Activated naive CD8-positive, alpha-beta T cell treated with anti-CD3 and anti-CD28 coated beads, Interleukin-2, amount 50 U/mL, for 24 hours (primary cell): ENCODE measurements around the gene CFAP97D2.
"Not testable (repeated sequence)": the region's sequence is repeated elsewhere in the genome, so short reads cannot be mapped to it uniquely, and the experiment has no call there.

Experiments
- ATAC-seq: fragments of 150-1000 bp; cut with Tn5 transposase; one replicate; pipeline ENCODE4 v1.10.0; 2021
- DNase-seq: peaks from one replicate; pipeline ENCODE4 v3.0.0; 2021
- H3K27ac Mint-ChIP-seq: one replicate; pipeline ENCODE4 v1.8.0; 2021; ENCODE audit warnings: mild to moderate bottlenecking, mixed read lengths
- H3K27me3 Mint-ChIP-seq: one replicate; pipeline ENCODE4 v1.8.0; 2021; ENCODE audit warnings: mixed read lengths
- H3K36me3 Mint-ChIP-seq: one replicate; pipeline ENCODE4 v1.8.0; 2021; ENCODE audit warnings: low read depth, mixed read lengths
- H3K4me1 Mint-ChIP-seq: one replicate; pipeline ENCODE4 v1.8.0; 2021; ENCODE audit warnings: mixed read lengths
- H3K4me3 Mint-ChIP-seq: one replicate; pipeline ENCODE4 v1.8.0; 2021; ENCODE audit warnings: mild to moderate bottlenecking, moderate library complexity, mixed read lengths
- H3K9me3 Mint-ChIP-seq: one replicate; pipeline ENCODE4 v1.8.0; 2021; ENCODE audit warnings: mixed read lengths

CFAP97D2 gene

GRCh38 chr13:114179087-114179658 lies at the start of gene CFAP97D2:
Gene CFAP97D2, plus strand, starts transcription at chr13:114179257. Its CDS starts 74 bp downstream, at chr13:114179331.
- DNase-seq: no peak
- no peak within 1 kb of the TSS for H3K4me3 Mint-ChIP-seq
- H3K36me3 Mint-ChIP-seq: no peaks in the 10 kb centered on the region
- no peak for ATAC-seq
- H3K27me3 Mint-ChIP-seq: peaks cover 2% of the 10 kb centered on the region
- H3K27ac Mint-ChIP-seq: no peak within 1 kb of the TSS
- H3K4me1 Mint-ChIP-seq: peaks cover 36% of the 10 kb centered on the region
- peaks cover 3% of the 10 kb centered on the region for H3K9me3 Mint-ChIP-seq

GRCh38 chr13:114129649-114130062 lies 49.4 kb upstream of the CFAP97D2 start:
- no peaks in the 10 kb centered on the region for H3K27me3 Mint-ChIP-seq
- peak; percentile 68 for DNase-seq
- ATAC-seq: peak; percentile 54
- peak overlapping the region; percentile 93 for H3K27ac Mint-ChIP-seq
- H3K4me3 Mint-ChIP-seq: peak overlapping the region; percentile 92
- H3K4me1 Mint-ChIP-seq: peaks cover 73% of the 10 kb centered on the region
- H3K36me3 Mint-ChIP-seq: peaks cover 18% of the 10 kb centered on the region
- peaks cover 4% of the 10 kb centered on the region for H3K9me3 Mint-ChIP-seq

GRCh38 chr13:114130131-114130836 lies 48.8 kb upstream of the CFAP97D2 start:
- H3K27ac Mint-ChIP-seq: peak overlapping the region; percentile 93
- peaks cover 71% of the 10 kb centered on the region for H3K4me1 Mint-ChIP-seq
- peak overlapping the region; percentile 92 for H3K4me3 Mint-ChIP-seq
- H3K9me3 Mint-ChIP-seq: peaks cover 2% of the 10 kb centered on the region
- DNase-seq: no peak
- ATAC-seq: no peak
- H3K27me3 Mint-ChIP-seq: no peaks in the 10 kb centered on the region
- H3K36me3 Mint-ChIP-seq: peaks cover 12% of the 10 kb centered on the region

- Mint-ChIP-seq H3K27me3 (no peaks in the 10 kb centered on the region), H3K36me3 (peaks cover 11% of the 10 kb centered on the region), H3K4me3 (peak overlapping the region; percentile 92), H3K9me3 (no peaks in the 10 kb centered on the region), H3K4me1 (peaks cover 66% of the 10 kb centered on the region), H3K27ac (peak overlapping the region; percentile 93)
- DNase-seq (peak; percentile 62), ATAC-seq (peak; percentile 30)
These were observed 48.0 kb upstream of the CFAP97D2 start for GRCh38 chr13:114130837-114131582.

GRCh38 chr13:114131583-114132418 lies 47.3 kb upstream of the CFAP97D2 start:
- peak overlapping the region; percentile 92 for H3K4me3 Mint-ChIP-seq
- no peaks in the 10 kb centered on the region for H3K27me3 Mint-ChIP-seq
- peak overlapping the region; percentile 93 for H3K27ac Mint-ChIP-seq
- ATAC-seq (no peak), DNase-seq (no peak)
- H3K4me1 Mint-ChIP-seq: peaks cover 59% of the 10 kb centered on the region
- no peaks in the 10 kb centered on the region for H3K9me3 Mint-ChIP-seq
- peaks cover 9% of the 10 kb centered on the region for H3K36me3 Mint-ChIP-seq

- H3K9me3 Mint-ChIP-seq: peaks cover under 1% of the 10 kb centered on the region
- DNase-seq: peak; percentile 75
- peak within 1 kb of the TSS; percentile 92 for H3K4me3 Mint-ChIP-seq
- peak; percentile 44 for ATAC-seq
- no peaks in the 10 kb centered on the region for H3K27me3 Mint-ChIP-seq
- peaks cover 51% of the 10 kb centered on the region for H3K4me1 Mint-ChIP-seq
- peaks cover 4% of the 10 kb centered on the region for H3K36me3 Mint-ChIP-seq
- peak within 1 kb of the TSS; percentile 93 for H3K27ac Mint-ChIP-seq
These were observed 46.5 kb upstream of the CFAP97D2 start, which contains the start of gene RASA3 for GRCh38 chr13:114132419-114133121. Gene RASA3, minus strand, starts transcription at chr13:114132623. Its CDS starts 134 bp downstream, at chr13:114132489.

GRCh38 chr13:114133126-114133525 lies 45.9 kb upstream of the CFAP97D2 start:
- not testable (repeated sequence) for ATAC-seq, H3K27me3 Mint-ChIP-seq, H3K4me3 Mint-ChIP-seq, H3K9me3 Mint-ChIP-seq, DNase-seq, H3K27ac Mint-ChIP-seq, H3K36me3 Mint-ChIP-seq
- peaks cover 45% of the 10 kb centered on the region for H3K4me1 Mint-ChIP-seq

GRCh38 chr13:114133552-114133951 lies 45.5 kb upstream of the CFAP97D2 start:
- not testable (repeated sequence) for H3K27me3 Mint-ChIP-seq, H3K9me3 Mint-ChIP-seq, H3K36me3 Mint-ChIP-seq, DNase-seq, ATAC-seq
- peak overlapping the region; percentile 29 for H3K27ac Mint-ChIP-seq
- peak overlapping the region; percentile 45 for H3K4me3 Mint-ChIP-seq
- peaks cover 41% of the 10 kb centered on the region for H3K4me1 Mint-ChIP-seq

GRCh38 chr13:114134111-114134943 lies 44.7 kb upstream of the CFAP97D2 start:
- Mint-ChIP-seq H3K27ac (peak overlapping the region; percentile 29), H3K9me3 (peaks cover 5% of the 10 kb centered on the region), H3K4me3 (peak overlapping the region; percentile 45), H3K27me3 (no peaks in the 10 kb centered on the region), H3K4me1 (peaks cover 35% of the 10 kb centered on the region), H3K36me3 (no peaks in the 10 kb centered on the region)
- no peak for DNase-seq
- no peak for ATAC-seq

- H3K4me3 Mint-ChIP-seq: no peak overlapping the region
- H3K36me3 Mint-ChIP-seq: no peaks in the 10 kb centered on the region
- H3K27me3 Mint-ChIP-seq: no peaks in the 10 kb centered on the region
- no peak overlapping the region for H3K27ac Mint-ChIP-seq
- no peak for DNase-seq
- ATAC-seq: no peak
- peaks cover 27% of the 10 kb centered on the region for H3K4me1 Mint-ChIP-seq
- peaks cover 5% of the 10 kb centered on the region for H3K9me3 Mint-ChIP-seq
These were observed 44.0 kb upstream of the CFAP97D2 start for GRCh38 chr13:114134944-114135610.

- no peak overlapping the region for H3K27ac Mint-ChIP-seq
- no peaks in the 10 kb centered on the region for H3K27me3 Mint-ChIP-seq
- peaks cover 21% of the 10 kb centered on the region for H3K4me1 Mint-ChIP-seq
- peaks cover 5% of the 10 kb centered on the region for H3K9me3 Mint-ChIP-seq
- DNase-seq: no peak
- H3K4me3 Mint-ChIP-seq: no peak overlapping the region
- no peak for ATAC-seq
- H3K36me3 Mint-ChIP-seq: no peaks in the 10 kb centered on the region
These were observed 43.3 kb upstream of the CFAP97D2 start for GRCh38 chr13:114135731-114136171.

GRCh38 chr13:114136576-114136975 lies 42.5 kb upstream of the CFAP97D2 start:
- peaks cover 12% of the 10 kb centered on the region for H3K4me1 Mint-ChIP-seq
- no peaks in the 10 kb centered on the region for H3K36me3 Mint-ChIP-seq
- ATAC-seq (no peak), DNase-seq (no peak)
- no peak overlapping the region for H3K4me3 Mint-ChIP-seq
- H3K27ac Mint-ChIP-seq: peak overlapping the region; percentile 9
- no peaks in the 10 kb centered on the region for H3K27me3 Mint-ChIP-seq
- peaks cover 5% of the 10 kb centered on the region for H3K9me3 Mint-ChIP-seq
